Naive thymus-derived CD4-positive, alpha-beta T cell (primary cell): ENCODE data around the gene FXYD7. TPM values are rescaled to one million over a fixed set of nuclear protein-coding genes. Genes with fewer than 3 reads are reported as not detected.
"Not testable (repeated sequence)": the region's sequence is repeated elsewhere in the genome, so short reads cannot be mapped to it uniquely, and the experiment has no call there.

Experiments used
- ATAC-seq: fragments of 150-1000 bp; cut with Tn5 transposase; 2 replicates; pipeline ENCODE4 v1.10.0; 2021; ENCODE audit warnings: mild to moderate bottlenecking, moderate library complexity
- CTCF ChIA-PET: fragments of 350-600 bp; sonication (Branson Sonifier 250); formaldehyde crosslinking; loops from one replicate; lab custom pipeline; 2021; ENCODE audit warnings: antibody characterized with exemption; lab: Charles Lee
- POLR2A ChIA-PET: fragments of 350-600 bp; sonication (Branson Sonifier 250); formaldehyde crosslinking; loops from one replicate; lab custom pipeline; 2021; ENCODE audit warnings: antibody characterized with exemption, inconsistent platforms; lab: Charles Lee
- DNase-seq, 9 donors: peaks; one replicate each; pipeline versions ENCODE4 v3.0.0 to v3.0.0-alpha.2; 2020 to 2022; ENCODE audit warnings: mixed read lengths in 1 of 9
- H3K27ac ChIP-seq: one replicate; pipeline ENCODE4 v1.7.0; 2013; ENCODE audit warnings: mild to moderate bottlenecking, low read depth, low read length, moderate library complexity
- H3K27me3 ChIP-seq, 2 donors: one replicate each; pipeline ENCODE4 v1.7.0; 2013; ENCODE audit warnings: low read length in 2 of 2, mild to moderate bottlenecking in 2 of 2, moderate library complexity in 2 of 2; ENCODE audit not compliant: control insufficient read depth in 2 of 2, insufficient read depth in 2 of 2
- H3K36me3 ChIP-seq, 3 experiments: 1 replicate in 2 of 3; 2 replicates in 1 of 3; pipeline ENCODE4 v1.7.0; 2013; ENCODE audit warnings: low read length in 3 of 3, mild to moderate bottlenecking in 3 of 3, moderate library complexity in 1 of 3; ENCODE audit not compliant: insufficient read depth in 3 of 3, control insufficient read depth in 2 of 3
- H3K4me1 ChIP-seq, 2 donors: one replicate each; pipeline ENCODE4 v1.7.0; 2013; ENCODE audit warnings: low read length in 2 of 2, mild to moderate bottlenecking in 2 of 2, moderate library complexity in 1 of 2; ENCODE audit not compliant: control insufficient read depth in 2 of 2, insufficient read depth in 2 of 2
- H3K4me3 ChIP-seq: 2 replicates; pipeline ENCODE4 v1.7.0; 2013; ENCODE audit warnings: mild to moderate bottlenecking, low read length
- H3K9me3 ChIP-seq, 3 experiments: 1 replicate in 2 of 3; 2 replicates in 1 of 3; pipeline ENCODE4 v1.7.0; 2013; ENCODE audit warnings: low read length in 3 of 3; ENCODE audit not compliant: control insufficient read depth in 2 of 3
- H3K27ac Mint-ChIP-seq, 9 donors: one replicate each; pipeline ENCODE4 v1.8.0; 2020 to 2022; ENCODE audit warnings: mixed read lengths in 9 of 9, mild to moderate bottlenecking in 8 of 9, moderate library complexity in 5 of 9, inconsistent platforms in 2 of 9
- H3K27me3 Mint-ChIP-seq, 5 donors: one replicate each; pipeline ENCODE4 v1.8.0; 2021 to 2022; ENCODE audit warnings: mixed read lengths in 5 of 5, mild to moderate bottlenecking in 1 of 5
- H3K36me3 Mint-ChIP-seq, 5 donors: one replicate each; pipeline ENCODE4 v1.8.0; 2020 to 2022; ENCODE audit warnings: mixed read lengths in 5 of 5, mild to moderate bottlenecking in 3 of 5, inconsistent platforms in 1 of 5
- H3K4me1 Mint-ChIP-seq, 7 donors: one replicate each; pipeline ENCODE4 v1.8.0; 2020 to 2022; ENCODE audit warnings: mixed read lengths in 7 of 7, mild to moderate bottlenecking in 3 of 7, inconsistent platforms in 1 of 7
- H3K4me3 Mint-ChIP-seq, 10 donors: one replicate each; pipeline ENCODE4 v1.8.0; 2020 to 2022; ENCODE audit warnings: mild to moderate bottlenecking in 10 of 10, mixed read lengths in 10 of 10, moderate library complexity in 6 of 10, inconsistent platforms in 2 of 10
- H3K9me3 Mint-ChIP-seq, 11 donors: one replicate each; pipeline ENCODE4 v1.8.0; 2020 to 2022; ENCODE audit warnings: mixed read lengths in 11 of 11, mild to moderate bottlenecking in 4 of 11, inconsistent platforms in 1 of 11, moderate library complexity in 1 of 11
- intact Hi-C, 2 donors: fragments of 100-400 bp; cut with micrococcal nuclease; formaldehyde crosslinking; loops; one replicate each; pipeline ENCODE4 v1.15.1; 2023
- polyA plus RNA-seq, 2 donors: library from polyadenylated mRNA; unstranded; fragments of 300-500 nt; fragmentation: Illumina TruSeq; gene quantifications; one replicate each; pipeline ENCODE4 v1.2.3, GENCODE V29; 2021
- total RNA-seq, 6 experiments: library from RNA in 5 of 6; stranded (reverse) in 5 of 6; gene quantifications; 1 replicate in 5 of 6; 2 replicates in 1 of 6; pipeline ENCODE4 v1.2.3 and lab custom pipeline; 2021 to 2026

The FXYD7 gene
- total and polyA plus RNA-seq, 7 experiments from 2014 or later, result 1.8 to 13.2 (median 2.8) TPM

GRCh38 chr19:35146746-35147459 is 3.8 kb downstream of the FXYD7 start:
- Mint-ChIP-seq H3K9me3 (peaks cover 0 to 1% (median 0%) of the 10 kb centered on the region in 11 donors), H3K4me1 (peaks cover 25 to 36% (median 27%) of the 10 kb centered on the region in 7 donors), H3K27ac (peak overlapping the region in 6 of 9 donors; percentile 15 to 48 (median 24)), H3K27me3 (peaks cover 0 to 17% (median 0%) of the 10 kb centered on the region in 5 donors), H3K4me3 (no peak overlapping the region), H3K36me3 (peaks cover 0 to 3% (median 0%) of the 10 kb centered on the region in 5 donors)
- Histone ChIP-seq H3K27me3 (no peaks in the 10 kb centered on the region), H3K27ac (no peak overlapping the region), H3K4me3 (no peak overlapping the region), H3K4me1 (peaks cover 19 to 21% of the 10 kb centered on the region in 2 donors), H3K9me3 (no peaks in the 10 kb centered on the region), H3K36me3 (no peaks in the 10 kb centered on the region)
- no peak for DNase-seq
- ATAC-seq, result peak; percentile 23
- intact Hi-C loops, result loop anchor here in 1 of 2 donors (10.0 kb wide), 2 partner anchors 198 to 318 kb away; partner anchors contain the start of gene FFAR1
- ChIA-PET POLR2A (interaction anchor here (0.9 to 2.4 kb wide), 3 partner anchors 15 to 94 kb away, joined by 3 to 8 read pairs (median 3); no protein-coding TSS in a partner anchor), CTCF (no interaction called here)

- peaks cover 0 to 1% (median 0%) of the 10 kb centered on the region in 11 donors for H3K9me3 Mint-ChIP-seq
- no peak overlapping the region for H3K4me3 ChIP-seq
- H3K4me3 Mint-ChIP-seq, result no peak overlapping the region
- ChIA-PET CTCF (interaction anchor here (0.6 to 1.2 kb wide), 2 partner anchors 66 to 1273 kb away, joined by 3 to 5 read pairs; no protein-coding TSS in a partner anchor), POLR2A (interaction anchor here (1.1 to 1.6 kb wide), 3 partner anchors 17 to 91 kb away, joined by 3 to 4 read pairs (median 3); no protein-coding TSS in a partner anchor)
- peaks cover 0 to 3% (median 0%) of the 10 kb centered on the region in 5 donors for H3K36me3 Mint-ChIP-seq
- intact Hi-C loops, result loop anchor here in 1 of 2 donors (10.0 kb wide), 2 partner anchors 195 to 315 kb away; partner anchors contain the start of gene FFAR1
- H3K4me1 ChIP-seq, result peaks cover 6 to 13% of the 10 kb centered on the region in 2 donors
- DNase-seq (no peak), ATAC-seq (no peak)
- H3K36me3 ChIP-seq, result peaks cover 0 to 3% (median 0%) of the 10 kb centered on the region in 3 experiments
- H3K9me3 ChIP-seq, result no peaks in the 10 kb centered on the region
- H3K4me1 Mint-ChIP-seq, result peaks cover 27 to 34% (median 28%) of the 10 kb centered on the region in 7 donors
- peaks cover 0 to 12% (median 0%) of the 10 kb centered on the region in 5 donors for H3K27me3 Mint-ChIP-seq
- no peaks in the 10 kb centered on the region for H3K27me3 ChIP-seq
- no peak overlapping the region for H3K27ac ChIP-seq
- H3K27ac Mint-ChIP-seq, result peak overlapping the region in 3 of 9 donors; percentile 25 to 60 (median 42)
Measured at GRCh38 chr19:35149463-35149862, 6.4 kb downstream of the FXYD7 start.

DNA sequence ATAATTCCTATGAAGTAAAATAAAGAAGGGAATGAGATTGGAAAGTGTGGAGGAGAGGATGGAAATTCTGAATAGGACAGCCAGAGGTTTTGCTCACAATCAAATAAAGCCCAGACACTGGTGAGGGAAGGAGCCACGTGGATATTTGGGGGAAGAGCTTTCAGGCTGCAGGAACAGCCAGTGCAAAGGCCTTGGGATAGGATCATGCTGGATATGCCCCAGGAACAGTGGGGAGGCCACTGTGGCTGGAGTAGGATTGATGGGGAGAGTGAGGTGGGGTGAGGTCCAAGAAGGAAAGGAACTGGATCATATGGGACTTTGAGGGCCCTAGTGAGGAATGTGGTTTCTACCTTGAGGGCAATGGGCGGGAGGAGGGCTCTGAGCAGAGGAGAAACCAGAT is 7.4 kb downstream of the FXYD7 start:
- H3K27ac Mint-ChIP-seq, result peak overlapping the region in 6 of 9 donors; percentile 14 to 79 (median 36)

DNA sequence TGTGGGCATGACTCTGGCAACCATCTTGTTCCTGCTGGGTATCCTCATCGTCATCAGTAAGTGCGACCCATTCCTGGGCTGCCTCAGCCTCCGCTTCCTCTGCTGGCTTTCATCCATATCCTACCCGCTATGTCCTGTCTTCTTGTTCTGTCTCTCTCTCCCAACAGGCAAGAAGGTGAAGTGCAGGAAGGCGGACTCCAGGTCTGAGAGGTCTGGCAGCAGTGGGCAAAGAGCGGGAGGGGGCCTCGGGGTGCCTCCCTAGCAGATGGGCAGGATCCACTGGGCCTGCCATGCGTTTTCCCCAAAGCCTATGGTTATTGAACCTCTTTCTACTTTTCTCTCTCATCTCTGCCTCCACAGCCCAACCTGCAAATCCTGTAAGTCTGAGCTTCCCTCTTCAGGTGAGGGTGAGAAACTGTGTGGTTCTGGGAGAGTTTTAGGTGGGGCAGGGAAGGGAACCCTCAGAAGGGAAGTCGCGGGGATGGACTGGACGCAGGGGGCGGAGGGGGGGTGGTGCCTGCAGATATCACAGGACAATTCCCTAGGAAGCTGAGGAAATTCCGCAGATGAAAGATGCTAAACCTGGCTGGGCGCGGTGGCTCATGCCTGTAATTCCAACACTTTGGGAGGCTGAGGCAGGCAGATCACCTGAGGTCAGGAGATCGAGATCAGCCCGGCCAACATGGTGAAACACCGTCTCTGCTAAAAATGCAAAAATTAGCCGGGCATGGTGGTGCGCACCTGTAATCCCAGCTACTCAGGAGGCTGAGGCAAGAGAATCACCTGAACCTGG is 8.4 kb downstream of the FXYD7 start:
- Mint-ChIP-seq H3K4me1 (peaks cover 25 to 35% (median 25%) of the 10 kb centered on the region in 7 donors), H3K4me3 (no peak overlapping the region), H3K27ac (peak overlapping the region in 2 of 9 donors; percentile 46 to 48), H3K27me3 (peaks cover 0 to 5% (median 0%) of the 10 kb centered on the region in 5 donors), H3K36me3 (peaks cover 4 to 12% (median 7%) of the 10 kb centered on the region in 5 donors), H3K9me3 (peaks cover 0 to 1% (median 0%) of the 10 kb centered on the region in 11 donors)
- no peak overlapping the region for H3K4me3 ChIP-seq
- CTCF ChIA-PET, result interaction anchor here (0.9 to 1.0 kb wide), 2 partner anchors 9 to 14 kb away, joined by 3 to 4 read pairs; partner anchors contain the start of gene FXYD7
- POLR2A ChIA-PET, result interaction anchor here (1.1 to 6.1 kb wide), 4 partner anchors 8 to 93 kb away, joined by 3 to 74 read pairs (median 29); partner anchors contain the start of gene FXYD7
- no peaks in the 10 kb centered on the region for H3K27me3 ChIP-seq
- DNase-seq (no peak), ATAC-seq (no peak)
- peaks cover 12 to 14% of the 10 kb centered on the region in 2 donors for H3K4me1 ChIP-seq
- peaks cover 0 to 10% (median 0%) of the 10 kb centered on the region in 3 experiments for H3K36me3 ChIP-seq
- intact Hi-C loops, result no loop called here
- H3K9me3 ChIP-seq, result no peaks in the 10 kb centered on the region
- H3K27ac ChIP-seq, result no peak overlapping the region

More for the DNA sequence above, 7.4 kb downstream of the FXYD7 start:
- Histone ChIP-seq H3K4me1 (peaks cover 5 to 6% of the 10 kb centered on the region in 2 donors), H3K4me3 (no peak overlapping the region), H3K27ac (no peak overlapping the region), H3K27me3 (no peaks in the 10 kb centered on the region), H3K9me3 (no peaks in the 10 kb centered on the region), H3K36me3 (peaks cover 0 to 10% (median 0%) of the 10 kb centered on the region in 3 experiments)
- no peak for DNase-seq
- H3K4me1 Mint-ChIP-seq, result peaks cover 17 to 26% (median 19%) of the 10 kb centered on the region in 7 donors
- no peak for ATAC-seq
- H3K27me3 Mint-ChIP-seq, result peaks cover 0 to 5% (median 0%) of the 10 kb centered on the region in 5 donors
- ChIA-PET CTCF (no interaction called here), POLR2A (interaction anchor here (1.6 kb wide), 1 partner anchor 56 kb away, joined by 4 read pairs; no protein-coding TSS in a partner anchor)
- intact Hi-C loops, result no loop called here
- H3K9me3 Mint-ChIP-seq, result peaks cover 0 to 1% (median 0%) of the 10 kb centered on the region in 11 donors
- H3K36me3 Mint-ChIP-seq, result peaks cover 0 to 4% (median 3%) of the 10 kb centered on the region in 5 donors
- no peak overlapping the region for H3K4me3 Mint-ChIP-seq

DNA sequence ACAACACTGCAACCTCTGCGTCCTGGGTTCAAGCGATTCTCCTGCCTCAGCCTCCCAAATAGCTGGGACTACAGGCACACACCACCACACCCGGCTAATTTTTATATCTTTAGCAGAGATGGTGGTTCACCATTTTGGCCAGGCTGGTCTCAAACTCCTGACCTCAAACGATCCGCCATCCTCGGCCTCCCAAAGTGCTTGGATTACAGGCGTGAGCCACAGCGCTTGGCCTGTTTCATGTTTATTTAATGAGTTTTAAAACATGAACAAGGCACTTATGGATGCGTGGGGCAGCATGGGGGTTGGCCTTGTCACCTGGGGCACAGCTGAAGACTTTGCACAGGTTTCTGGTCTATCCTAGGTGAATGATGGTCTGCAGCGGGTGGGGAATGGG is 10.1 kb downstream of the FXYD7 start:
- Mint-ChIP-seq H3K4me1 (peaks cover 38 to 50% (median 42%) of the 10 kb centered on the region in 7 donors), H3K27ac (peak overlapping the region; percentile 35 to 99 (median 98)), H3K4me3 (peak overlapping the region; percentile 73 to 100 (median 99)), H3K36me3 (peaks cover 4 to 20% (median 18%) of the 10 kb centered on the region in 5 donors)
- not testable (repeated sequence) for H3K9me3 Mint-ChIP-seq, DNase-seq, H3K27me3 Mint-ChIP-seq, H3K27me3 ChIP-seq, ATAC-seq, H3K27ac ChIP-seq, H3K9me3 ChIP-seq
- H3K4me1 ChIP-seq, result peaks cover 18 to 29% of the 10 kb centered on the region in 2 donors
- CTCF ChIA-PET, result interaction anchor here (0.6 to 2.8 kb wide), 9 partner anchors 9 to 81 kb away, joined by 3 to 45 read pairs (median 5); partner anchors contain the start of gene FXYD7
- peak overlapping the region; percentile 93 for H3K4me3 ChIP-seq
- H3K36me3 ChIP-seq, result peaks cover 10 to 24% (median 11%) of the 10 kb centered on the region in 3 experiments
- POLR2A ChIA-PET, result interaction anchor here (1.0 to 6.1 kb wide), 11 partner anchors 10 to 310 kb away, joined by 3 to 74 read pairs (median 6); partner anchors contain the start of gene FXYD7
- intact Hi-C loops, result loop anchor here (1.0 kb wide), 2 partner anchors 10 to 39 kb away; partner anchors contain the start of gene FXYD7 (in 1 of the 2)
